Lower leg skin (tissue), 4 donors: ENCODE measurements around the gene GNG7. TPM values are rescaled to one million over a fixed set of nuclear protein-coding genes. Genes with fewer than 3 reads are reported as not detected.
A peak's percentile ranks its signal among the peaks of the same experiment; 100 is the strongest.
"Not testable (repeated sequence)": the region's sequence is repeated elsewhere in the genome, so short reads cannot be mapped to it uniquely, and the experiment has no call there.

Source experiments
- DNase-seq, 2 donors: peaks; one replicate each; pipeline ENCODE4 v3.0.0-alpha.2; 2019; ENCODE audit warnings: low spot score in 2 of 2
- H3K4me3 ChIP-seq: fragments of 200-600 bp; sonication (generic); 2 replicates; pipeline ENCODE4 v1.5.1; 2017; ENCODE audit warnings: mild to moderate bottlenecking, low read depth; ENCODE audit not compliant: poor library complexity, severe bottlenecking
- POLR2A ChIP-seq, 2 donors: fragments of 450-650 bp; IDR thresholded peaks; one replicate each; pipeline ENCODE4 v1.6.1; 2016 to 2017; ENCODE audit warnings: antibody characterized with exemption in 2 of 2, mild to moderate bottlenecking in 1 of 2, moderate library complexity in 1 of 2
- WGBS, 2 donors: methylation state at CpG; one replicate each; pipeline ENCODE4 v1.1.5; 2018; 5-methylcytosine and 5-hydroxymethylcytosine counted together
- intact Hi-C: fragments of 100-400 bp; cut with DNase I; formaldehyde crosslinking; loops from one replicate; pipeline ENCODE4 v1.15.0; 2023; ENCODE audit warnings: low total_unique reads
- total RNA-seq, 4 donors: library from RNA; depleted of rRNA; stranded (reverse); fragments of >200 nt; gene quantifications; one replicate each; pipeline ENCODE4 v1.1.0, GENCODE V29; 2016
- TF ChIP-seq, protein P1 (sequence below), 3 donors: fragments of 450-650 bp; IDR thresholded peaks; one replicate each; pipeline ENCODE4 v1.5.1; 2016; ENCODE audit warnings: antibody characterized with exemption in 3 of 3, mild to moderate bottlenecking in 3 of 3, moderate library complexity in 2 of 3

Gene GNG7
- total RNA-seq, 4 donors from 2014 or later, result 0.59 to 3.4 (median 2.4) TPM

GRCh38 chr19:2679439-2679838, 23.1 kb downstream of the GNG7 start:
- intact Hi-C loops, result no loop called here

DNA sequence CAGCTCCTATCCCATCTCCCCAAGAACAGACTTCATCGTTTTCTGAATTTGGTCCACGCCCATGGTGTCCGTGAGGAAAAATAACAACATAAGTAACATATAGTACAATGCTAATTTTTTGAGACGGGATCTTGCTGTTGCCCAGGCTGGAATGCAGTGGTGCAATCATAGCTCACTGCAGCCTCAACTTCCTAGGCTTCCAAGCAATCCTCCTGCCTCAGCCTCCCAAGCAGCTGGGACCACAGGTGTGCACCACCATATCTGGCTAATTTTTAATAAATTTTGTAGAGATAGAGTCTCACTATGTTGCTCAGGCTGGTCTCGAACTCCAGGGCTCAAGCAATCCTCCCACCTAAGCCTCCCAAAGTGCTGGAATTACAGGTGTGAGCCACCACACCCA, 23.5 kb downstream of the GNG7 start:
- 72 to 90% methylated on average over 5 of the region's 5 CpGs for WGBS, 2 donors
- H3K4me3 ChIP-seq, intact Hi-C loops, DNase-seq: not testable (repeated sequence)

More at GRCh38 chr19:2679439-2679838, 23.1 kb downstream of the GNG7 start:
- TF ChIP-seq, protein P1, sequence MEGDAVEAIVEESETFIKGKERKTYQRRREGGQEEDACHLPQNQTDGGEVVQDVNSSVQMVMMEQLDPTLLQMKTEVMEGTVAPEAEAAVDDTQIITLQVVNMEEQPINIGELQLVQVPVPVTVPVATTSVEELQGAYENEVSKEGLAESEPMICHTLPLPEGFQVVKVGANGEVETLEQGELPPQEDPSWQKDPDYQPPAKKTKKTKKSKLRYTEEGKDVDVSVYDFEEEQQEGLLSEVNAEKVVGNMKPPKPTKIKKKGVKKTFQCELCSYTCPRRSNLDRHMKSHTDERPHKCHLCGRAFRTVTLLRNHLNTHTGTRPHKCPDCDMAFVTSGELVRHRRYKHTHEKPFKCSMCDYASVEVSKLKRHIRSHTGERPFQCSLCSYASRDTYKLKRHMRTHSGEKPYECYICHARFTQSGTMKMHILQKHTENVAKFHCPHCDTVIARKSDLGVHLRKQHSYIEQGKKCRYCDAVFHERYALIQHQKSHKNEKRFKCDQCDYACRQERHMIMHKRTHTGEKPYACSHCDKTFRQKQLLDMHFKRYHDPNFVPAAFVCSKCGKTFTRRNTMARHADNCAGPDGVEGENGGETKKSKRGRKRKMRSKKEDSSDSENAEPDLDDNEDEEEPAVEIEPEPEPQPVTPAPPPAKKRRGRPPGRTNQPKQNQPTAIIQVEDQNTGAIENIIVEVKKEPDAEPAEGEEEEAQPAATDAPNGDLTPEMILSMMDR (IDR thresholded peaks at IDR 0.05), result no peak
- no peak for TF ChIP-seq POLR2A (IDR thresholded peaks at IDR 0.05)
- H3K4me3 ChIP-seq, result no peak overlapping the region
- no peak for DNase-seq
- WGBS, 2 donors, result 42 to 90% methylated on average over 2 of the region's 2 CpGs

DNA sequence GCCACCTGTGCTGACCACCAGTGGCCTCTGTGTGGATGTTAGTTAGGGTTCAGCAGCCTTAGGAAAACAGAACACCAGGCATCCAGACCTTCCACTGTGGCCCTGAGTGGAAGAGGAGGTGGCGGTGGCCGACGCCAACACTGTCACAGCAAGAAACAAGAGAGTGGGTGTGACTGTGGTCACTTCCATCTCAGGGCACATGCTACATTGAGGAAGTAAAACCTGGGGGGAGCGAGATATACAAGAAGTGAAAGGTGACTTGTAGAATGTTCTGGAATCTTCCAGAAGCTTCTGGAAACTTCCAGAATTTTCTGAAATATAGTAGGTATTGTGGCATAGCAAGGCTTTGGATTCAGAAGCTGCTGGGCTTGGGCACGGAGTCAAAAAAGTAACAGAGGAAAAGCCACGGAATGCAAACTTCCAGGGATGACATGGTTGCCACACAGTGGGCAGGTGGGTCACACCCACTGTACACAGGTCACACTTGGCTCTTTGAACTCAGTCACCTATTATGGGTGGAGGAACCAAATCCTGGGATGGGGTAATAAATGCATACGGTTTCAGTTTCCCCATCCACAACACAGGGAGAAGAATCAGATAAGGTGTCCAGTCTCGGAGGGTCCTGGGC, 24.3 kb downstream of the GNG7 start:
- TF ChIP-seq, protein P1 (IDR thresholded peaks at IDR 0.05), result no peak
- no peak for TF ChIP-seq POLR2A (IDR thresholded peaks at IDR 0.05)
- intact Hi-C loops, result no loop called here
- H3K4me3 ChIP-seq, result no peak overlapping the region
- no peak for DNase-seq
- WGBS, 2 donors, result 73 to 79% methylated on average over 8 of the region's 8 CpGs

GRCh38 chr19:2676823-2677222, 25.7 kb downstream of the GNG7 start:
- WGBS, 2 donors, result 78 to 80% methylated on average over 12 of the region's 12 CpGs
- intact Hi-C loops, result no loop called here
- no peak for DNase-seq
- H3K4me3 ChIP-seq, result no peak overlapping the region
- TF ChIP-seq, protein P1 (IDR thresholded peaks at IDR 0.05), result no peak
- TF ChIP-seq POLR2A (IDR thresholded peaks at IDR 0.05), result no peak

GRCh38 chr19:2675892-2676291, 26.6 kb downstream of the GNG7 start:
- 25 to 27% methylated on average over 11 of the region's 11 CpGs for WGBS, 2 donors
- no peak for DNase-seq
- TF ChIP-seq POLR2A (IDR thresholded peaks at IDR 0.05), result no peak
- TF ChIP-seq, protein P1 (IDR thresholded peaks at IDR 0.05), result no peak
- intact Hi-C loops, result no loop called here
- no peak overlapping the region for H3K4me3 ChIP-seq

GRCh38 chr19:2670217-2670616, 32.3 kb downstream of the GNG7 start:
- no peak overlapping the region for H3K4me3 ChIP-seq
- intact Hi-C loops, result no loop called here
- TF ChIP-seq, protein P1 (IDR thresholded peaks at IDR 0.05), result no peak
- TF ChIP-seq POLR2A (IDR thresholded peaks at IDR 0.05), result no peak
- 79 to 85% methylated on average over 4 to 14 of the region's 16 CpGs for WGBS, 2 donors
- DNase-seq, result peak in 1 of 2 donors; percentile 80
